GM18868 (cell line): ENCODE measurements around the gene FAM8A1.
"Not testable (repeated sequence)": the region's sequence is repeated elsewhere in the genome, so short reads cannot be mapped to it uniquely, and the experiment has no call there.

ENCODE experiments used
- ATAC-seq: cut with Tn5 transposase; IDR thresholded peaks from one replicate; pipeline ENCODE4 v1.9.1; 2021; ENCODE audit warnings: mild to moderate bottlenecking, moderate library complexity; ENCODE audit not compliant: unreplicated experiment

The FAM8A1 gene, protein sequence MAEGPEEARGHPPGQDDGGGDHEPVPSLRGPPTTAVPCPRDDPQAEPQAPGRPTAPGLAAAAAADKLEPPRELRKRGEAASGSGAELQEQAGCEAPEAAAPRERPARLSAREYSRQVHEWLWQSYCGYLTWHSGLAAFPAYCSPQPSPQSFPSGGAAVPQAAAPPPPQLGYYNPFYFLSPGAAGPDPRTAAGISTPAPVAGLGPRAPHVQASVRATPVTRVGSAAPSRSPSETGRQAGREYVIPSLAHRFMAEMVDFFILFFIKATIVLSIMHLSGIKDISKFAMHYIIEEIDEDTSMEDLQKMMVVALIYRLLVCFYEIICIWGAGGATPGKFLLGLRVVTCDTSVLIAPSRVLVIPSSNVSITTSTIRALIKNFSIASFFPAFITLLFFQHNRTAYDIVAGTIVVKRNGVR

DNA sequence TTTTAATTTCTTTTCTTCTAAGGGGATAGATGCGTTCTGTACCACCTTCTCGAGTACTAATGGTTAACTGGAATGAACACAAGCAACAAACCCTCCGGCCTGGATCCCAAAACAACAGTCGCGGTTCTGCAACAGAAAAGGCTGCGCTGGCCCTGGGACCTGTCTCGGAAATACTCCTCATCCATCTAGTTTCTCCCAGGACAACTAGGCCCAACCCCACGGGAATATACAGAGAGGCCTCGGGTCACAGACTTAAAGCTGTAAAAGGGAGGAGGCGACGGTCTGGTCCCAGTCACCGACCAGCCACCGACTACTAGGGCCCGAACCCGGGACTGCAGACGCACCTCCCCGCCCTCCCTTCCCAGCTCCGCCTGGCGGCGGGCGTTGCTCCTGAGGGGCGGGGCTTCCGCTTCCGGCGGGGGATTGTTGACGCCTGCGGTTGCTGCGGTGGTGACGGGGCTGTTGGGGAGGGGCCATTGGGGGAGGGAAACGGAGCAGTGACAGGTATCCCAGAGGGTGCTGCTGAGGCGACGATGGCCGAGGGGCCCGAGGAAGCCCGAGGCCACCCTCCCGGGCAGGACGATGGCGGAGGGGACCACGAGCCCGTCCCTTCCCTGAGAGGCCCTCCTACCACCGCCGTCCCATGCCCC, at the start of gene FAM8A1:
FAM8A1 (plus strand) TSS at position 426 of the 650 bp plus-strand sequence; CDS start at position 534, 108 bp downstream.
- peak; percentile 90 for ATAC-seq

DNA sequence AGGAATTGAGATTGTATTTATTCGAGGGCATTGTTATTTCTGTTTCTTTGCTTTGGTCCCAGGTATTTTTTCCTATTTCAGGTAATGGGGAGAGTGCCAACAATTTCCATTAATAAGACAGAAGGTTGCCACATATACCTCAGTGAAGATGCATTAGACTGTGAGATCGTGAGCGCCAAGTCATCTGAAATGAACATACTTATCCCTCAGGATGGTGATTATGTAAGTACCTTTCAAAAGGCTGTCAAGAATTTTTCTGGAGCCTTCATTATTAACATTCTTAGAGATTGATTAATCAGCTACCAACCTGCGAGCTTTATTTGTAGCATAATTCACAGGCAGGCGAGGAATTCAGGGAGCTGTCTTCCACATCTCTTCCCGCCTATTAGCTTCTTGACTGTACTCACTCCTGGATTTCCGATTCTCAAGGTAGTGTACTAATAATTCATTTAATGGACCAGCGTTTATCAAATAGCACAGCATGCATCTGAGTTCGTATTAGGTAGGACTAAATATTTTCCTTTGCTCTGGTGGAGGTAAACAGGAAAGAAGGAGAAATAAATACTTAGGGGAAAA, 48.6 kb upstream of the FAM8A1 start:
- no peak for ATAC-seq

DNA sequence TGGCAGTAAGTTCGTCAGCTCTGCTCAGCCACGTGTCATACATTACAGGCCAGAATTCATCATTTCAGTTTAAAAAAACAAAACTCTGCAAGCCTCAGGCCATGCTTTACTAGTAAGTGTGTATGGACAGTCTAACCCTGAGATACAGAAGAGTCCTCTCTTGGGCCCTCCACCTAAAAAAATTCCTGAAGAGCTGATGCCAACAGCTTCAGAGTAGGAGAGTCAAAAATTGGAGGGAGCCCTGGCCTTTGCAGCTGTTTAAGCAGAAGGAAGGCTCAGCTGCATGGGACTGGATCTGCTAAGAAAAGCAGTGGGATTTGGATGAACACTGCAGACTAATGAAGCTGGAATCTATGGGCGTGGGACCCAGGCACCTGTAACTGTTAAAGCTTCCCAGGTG, 47.2 kb upstream of the FAM8A1 start:
- no peak for ATAC-seq

DNA sequence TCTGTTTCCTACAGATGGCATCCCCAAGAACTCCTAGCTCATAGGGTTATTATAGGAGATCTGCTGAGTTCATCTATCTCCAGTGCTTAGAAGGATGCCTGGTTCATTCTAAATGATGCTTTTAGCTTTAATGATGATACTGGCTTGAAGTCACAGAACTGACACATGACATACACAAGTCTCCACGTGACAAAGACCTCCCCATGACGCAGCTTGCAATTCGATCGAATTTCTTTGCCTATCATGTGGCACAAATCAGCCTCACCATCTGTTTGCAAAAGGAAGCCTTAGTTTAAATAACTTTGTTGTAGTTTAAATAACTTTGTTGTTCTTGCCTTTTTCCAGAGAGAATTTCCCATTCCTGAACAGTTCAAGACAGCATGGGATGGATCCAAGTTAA, 44.1 kb upstream of the FAM8A1 start:
- ATAC-seq, result no peak

DNA sequence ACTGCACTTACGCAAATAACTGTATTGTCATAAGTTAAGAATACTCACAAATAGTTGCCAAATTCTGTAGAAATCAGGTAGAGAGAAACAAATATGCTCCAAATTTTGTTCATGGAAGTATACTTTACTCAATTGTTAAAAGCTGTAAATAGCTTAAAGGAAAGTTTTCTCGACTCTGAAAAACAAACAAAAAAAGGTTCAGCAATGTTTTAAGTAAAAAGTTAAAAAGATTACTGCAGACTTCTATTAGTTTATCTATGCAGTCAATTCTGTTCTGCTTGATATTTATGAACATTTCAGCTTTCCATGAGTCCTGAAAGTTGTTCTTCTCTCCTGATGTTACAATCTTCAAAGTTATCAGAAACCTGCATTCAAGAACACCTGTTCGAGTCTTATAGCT, 37.5 kb upstream of the FAM8A1 start:
- no peak for ATAC-seq

DNA sequence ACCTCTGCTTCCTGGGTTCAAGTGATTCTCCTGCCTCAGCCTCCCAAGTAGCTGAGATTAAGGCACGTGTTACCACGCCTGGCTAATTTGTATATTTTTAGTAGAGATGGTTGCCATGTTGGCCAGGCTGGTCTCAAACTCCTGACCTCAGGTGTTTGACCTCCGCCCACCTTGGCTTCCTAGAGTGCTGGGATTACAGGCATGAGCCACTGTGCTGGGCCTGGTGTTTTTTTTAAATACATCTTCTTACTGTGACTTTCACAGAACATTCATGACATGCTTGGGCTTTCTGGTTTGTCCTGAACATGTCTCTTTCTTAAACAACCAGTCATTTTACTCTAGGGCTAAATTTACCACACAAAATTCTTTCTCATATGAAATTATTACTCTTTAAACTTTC, 34.7 kb upstream of the FAM8A1 start:
- no peak for ATAC-seq

DNA sequence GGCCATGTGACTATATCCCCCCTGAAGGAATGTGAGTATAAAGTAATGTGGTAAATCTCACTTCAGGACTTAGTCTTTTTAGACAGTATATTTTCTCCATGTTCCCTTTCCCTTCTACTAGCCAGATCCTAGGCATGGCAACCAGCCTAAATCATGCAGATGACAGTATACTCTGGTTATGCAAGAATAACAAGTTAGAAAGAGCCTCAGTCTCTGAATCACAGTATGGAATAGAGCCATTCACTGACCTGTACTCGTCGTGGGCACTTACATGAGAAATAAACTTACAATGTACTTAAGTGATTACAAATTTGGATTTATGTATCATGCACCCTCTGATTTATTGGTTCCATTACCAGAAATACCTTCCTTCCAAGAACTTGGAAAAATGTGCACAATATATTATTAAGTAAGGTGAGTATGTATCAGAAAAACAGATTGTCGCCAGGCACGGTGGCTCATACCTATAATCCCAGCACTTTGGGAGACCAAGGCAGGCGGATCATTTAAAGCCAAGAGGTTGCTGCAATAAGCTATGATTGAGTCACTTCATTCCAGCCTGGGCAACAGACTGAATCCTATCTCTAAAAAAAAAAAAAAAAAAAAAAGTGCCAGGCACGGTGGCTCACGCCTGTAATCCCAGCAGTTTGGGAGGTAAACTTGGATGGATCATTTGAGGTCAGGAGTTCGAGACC, 25.1 kb upstream of the FAM8A1 start:
- ATAC-seq, result no peak

DNA sequence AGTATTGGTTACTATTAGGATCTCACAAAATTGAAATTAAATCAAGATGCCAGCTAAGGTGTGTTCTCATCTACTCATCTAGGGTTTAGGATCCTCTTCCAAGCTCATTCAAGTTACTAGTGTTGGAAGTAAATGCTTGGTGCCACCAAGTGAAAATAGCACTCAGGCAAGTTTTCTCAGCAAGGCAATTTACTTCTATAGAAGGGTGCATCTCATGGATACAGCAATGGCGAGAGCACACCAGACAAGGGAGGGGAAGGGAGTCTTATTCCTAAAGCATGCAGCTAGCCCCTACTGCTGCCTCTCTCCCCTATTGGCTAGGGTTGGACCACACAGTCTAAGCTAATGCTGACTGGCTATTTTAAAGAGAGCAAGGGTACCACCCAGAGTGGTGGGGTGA, 23.0 kb upstream of the FAM8A1 start:
- ATAC-seq, result no peak

DNA sequence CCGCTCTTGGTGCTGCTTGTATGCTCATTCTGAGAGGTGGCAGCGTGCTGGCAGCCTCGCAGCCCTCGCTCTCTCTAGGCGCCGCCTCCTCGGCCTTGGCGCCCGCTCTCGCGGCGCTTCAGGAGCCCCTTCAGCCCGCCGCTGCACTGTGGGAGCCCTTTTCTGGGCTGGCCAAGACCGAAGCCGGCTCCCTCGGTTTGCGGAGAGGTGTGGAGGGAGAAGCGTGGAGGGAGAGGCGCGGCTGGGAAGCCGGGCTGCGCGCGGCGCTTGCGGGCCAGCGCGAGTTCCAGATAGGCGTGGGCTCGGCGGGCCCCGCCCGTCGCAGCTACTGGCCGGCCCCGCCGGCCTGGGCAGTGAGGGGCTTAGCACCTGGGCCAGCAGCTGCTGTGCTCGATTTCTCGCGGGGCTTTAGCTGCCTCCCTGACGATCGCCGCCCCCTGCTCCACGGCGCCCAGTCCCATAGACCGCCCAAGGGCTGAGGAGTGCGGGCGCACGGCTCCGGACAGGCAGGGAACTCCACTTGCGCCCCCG, 19.5 kb upstream of the FAM8A1 start:
- ATAC-seq, result no peak

DNA sequence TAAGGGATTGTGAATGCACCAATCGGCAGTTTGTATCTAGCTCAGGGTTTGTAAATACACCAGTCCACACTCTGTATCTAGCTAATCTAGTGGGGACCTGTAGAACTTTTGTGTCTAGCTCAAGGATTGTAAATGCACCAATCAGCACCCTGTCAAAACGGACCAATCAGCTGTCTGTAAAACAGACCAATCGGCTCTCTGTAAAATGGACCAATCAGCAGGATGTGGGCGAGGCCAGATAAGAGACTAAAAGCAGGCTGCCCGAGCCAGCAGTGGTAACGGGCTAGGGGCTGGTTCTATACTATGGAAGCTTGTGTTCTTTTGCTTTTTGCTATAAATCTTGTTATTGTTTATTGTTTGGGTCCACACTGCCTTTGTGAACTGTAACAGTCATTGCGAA, 18.8 kb upstream of the FAM8A1 start:
- not testable (repeated sequence) for ATAC-seq

DNA sequence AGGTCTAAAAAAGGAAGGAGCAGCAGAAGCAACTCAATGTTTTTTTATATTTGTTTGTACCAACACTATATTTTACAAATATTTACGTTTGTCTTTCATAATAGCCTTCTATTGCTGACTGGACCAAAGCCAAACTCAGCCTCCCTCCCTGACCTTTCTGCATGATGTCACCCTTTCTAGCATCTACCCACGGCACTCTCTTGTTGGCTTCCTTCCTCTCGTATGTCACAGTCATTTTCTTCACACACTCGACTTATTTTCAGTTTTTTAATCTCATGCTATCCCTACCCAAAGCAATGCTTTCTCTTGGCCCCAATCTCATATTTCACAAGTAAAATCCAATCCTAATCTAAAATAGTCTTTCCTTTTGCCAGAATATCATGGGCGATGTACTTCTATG, 16.3 kb upstream of the FAM8A1 start:
- ATAC-seq, result peak; percentile 19

DNA sequence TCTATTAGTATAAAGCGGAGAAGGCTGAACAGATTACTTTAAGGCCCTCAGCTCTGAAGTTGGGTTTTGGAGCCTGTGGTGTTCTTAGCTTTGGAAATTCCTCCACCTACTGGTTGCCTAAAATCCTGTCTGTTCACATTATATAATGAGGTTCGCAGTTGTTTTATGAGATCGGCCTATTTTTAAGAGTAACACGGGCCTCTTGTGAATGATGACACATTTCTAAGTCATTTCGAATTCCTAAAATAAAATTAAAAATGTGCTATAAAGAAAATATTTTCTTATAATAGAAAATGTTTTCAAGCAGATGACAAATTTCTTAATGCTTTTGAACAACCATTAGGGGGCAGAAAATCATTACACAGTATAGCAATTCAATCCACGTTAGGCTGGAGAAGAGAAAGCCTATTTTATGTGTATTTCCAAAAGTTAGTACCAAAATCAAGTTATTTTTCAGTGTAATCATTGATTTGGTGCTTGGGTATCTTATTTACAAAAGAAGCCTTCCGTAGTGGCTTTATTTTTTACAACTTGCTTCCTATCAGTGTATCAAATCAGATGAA, 15.8 kb upstream of the FAM8A1 start:
- peak; percentile 73 for ATAC-seq

DNA sequence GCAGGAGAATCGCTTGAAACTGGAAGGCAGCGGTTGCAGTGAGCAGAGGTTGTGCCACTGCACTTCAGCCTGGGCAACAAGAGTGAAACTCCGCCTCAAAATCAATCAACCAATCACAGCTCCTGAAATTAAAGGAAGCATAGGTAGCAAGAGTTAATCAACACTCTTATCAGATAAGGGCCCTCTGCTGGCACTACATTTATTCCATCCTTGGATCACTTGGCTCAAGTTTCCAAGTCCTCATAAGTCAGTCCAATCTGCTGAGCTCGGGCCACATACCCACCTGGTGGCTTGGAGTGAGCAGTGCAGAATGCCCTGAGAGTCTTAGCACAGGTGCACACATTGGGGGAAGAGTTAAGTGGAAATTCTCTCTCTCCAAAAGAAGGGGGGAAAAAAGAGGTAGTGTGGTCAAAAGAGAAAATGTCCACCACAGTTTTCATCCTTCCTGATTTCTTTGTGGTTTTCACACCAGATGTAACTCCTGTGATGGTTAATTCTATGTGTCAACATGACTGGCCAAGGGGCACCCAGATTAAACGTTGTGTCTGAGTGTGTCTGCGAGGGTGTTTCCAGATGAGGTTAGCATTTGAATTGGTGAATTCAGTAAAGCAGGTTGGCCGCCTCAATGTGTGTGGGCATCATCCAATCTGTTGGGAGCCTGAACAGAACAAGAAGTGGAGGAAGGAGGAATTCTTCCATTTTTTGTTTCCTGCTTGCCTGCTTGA, 14.2 kb upstream of the FAM8A1 start:
- ATAC-seq, result no peak

DNA sequence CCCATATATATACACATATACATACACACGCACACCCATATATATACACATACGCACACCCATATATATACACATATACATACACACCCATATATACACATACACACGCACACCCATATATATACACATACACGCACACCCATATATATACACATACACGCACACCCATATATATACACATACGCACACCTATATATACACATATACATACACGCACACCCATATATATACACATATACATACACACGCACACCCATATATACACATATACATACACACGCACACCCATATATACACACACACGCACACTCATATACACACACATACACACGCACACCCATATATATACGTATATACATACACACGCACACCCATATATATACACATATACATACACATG, 13.5 kb upstream of the FAM8A1 start:
- not testable (repeated sequence) for ATAC-seq

DNA sequence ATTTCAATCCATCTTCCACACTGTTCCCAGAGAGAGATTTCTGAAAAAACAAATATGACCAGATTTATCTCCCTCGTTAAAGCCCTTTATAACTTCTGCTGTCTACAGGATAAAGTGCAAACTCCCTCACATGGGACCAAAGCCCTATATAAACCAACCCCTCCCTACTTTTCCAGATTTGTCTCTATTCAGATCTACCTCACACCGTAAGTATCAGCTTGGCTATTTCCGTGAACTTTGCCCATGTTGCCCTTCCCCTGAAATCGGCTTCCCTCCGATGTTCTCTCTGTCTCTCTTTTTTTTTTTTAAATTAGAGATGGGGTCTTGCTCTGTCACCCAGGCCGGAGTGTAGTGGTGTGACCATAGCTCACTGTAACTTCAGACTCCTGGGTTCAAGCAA, 12.1 kb upstream of the FAM8A1 start:
- ATAC-seq, result no peak

DNA sequence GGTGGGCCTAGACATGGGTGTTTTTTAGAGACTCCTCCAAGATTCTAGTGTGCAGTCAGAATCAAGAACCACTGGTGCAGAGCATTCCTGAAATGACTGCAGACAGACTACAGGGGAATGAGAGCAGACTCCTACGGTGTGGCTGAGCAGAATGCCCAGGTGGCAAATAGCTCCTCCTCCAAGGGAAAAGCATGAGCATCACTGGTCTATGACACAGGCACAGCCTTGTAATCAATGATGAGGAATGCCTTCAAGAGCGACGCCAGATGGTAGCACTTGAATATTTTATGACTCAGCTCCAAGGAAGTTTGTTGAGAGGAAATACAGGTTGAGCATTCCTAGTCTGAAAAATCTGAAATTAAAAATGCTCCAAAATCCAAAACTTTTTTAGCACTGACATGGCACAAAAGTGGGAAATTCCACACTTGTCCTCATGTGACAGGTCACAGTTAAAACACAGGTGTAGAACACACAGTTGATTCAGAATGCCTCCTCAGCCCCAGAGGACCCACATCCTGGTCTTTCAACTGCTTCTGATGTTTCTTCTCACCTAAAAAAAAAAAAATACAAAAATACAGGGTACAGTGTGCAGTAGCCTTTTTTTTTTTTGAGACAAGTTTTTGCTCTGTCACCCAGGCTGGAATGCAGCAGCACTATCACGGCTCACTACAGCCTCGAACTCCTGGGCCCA, 10.6 kb upstream of the FAM8A1 start:
- ATAC-seq, result peak; percentile 68

DNA sequence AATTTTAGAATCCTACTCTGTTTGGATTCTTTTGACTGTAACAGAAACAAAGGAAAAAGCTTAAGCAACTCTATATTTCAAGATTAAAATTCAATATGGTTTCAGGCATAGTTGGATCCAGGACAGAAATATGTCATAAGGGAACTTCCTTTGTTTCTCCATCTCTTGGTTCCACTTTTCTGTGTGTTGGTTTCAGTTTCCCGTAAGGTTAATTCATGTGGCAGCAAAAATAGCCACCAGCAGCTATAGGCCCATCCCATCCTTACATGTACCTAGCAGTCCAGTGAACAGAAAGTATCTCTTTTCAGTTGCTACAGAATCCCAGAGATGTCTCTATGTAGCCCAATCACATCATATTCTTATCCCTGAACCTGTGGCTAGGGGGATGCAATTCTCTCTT, 8.8 kb upstream of the FAM8A1 start:
- no peak for ATAC-seq

DNA sequence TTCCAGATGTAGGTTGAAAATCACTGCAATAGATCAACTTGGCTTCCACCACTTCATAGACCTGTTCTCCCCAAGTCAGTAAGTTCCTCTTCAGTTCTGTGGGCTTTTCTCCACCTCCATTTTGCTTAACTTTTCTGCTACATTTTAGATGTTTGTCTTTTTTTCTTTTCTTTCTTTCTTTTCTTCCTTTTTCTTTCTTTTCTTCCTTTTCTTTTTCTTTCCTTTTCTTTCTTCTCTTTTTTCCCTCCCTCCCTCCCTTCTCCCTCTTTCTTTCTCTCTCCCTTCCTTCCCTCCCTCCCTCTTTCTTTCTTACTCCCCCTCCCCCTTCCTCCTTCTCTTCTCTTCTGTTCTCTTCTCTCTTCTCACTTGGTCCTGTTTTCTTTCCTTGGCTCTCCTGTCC, 6.9 kb upstream of the FAM8A1 start:
- no peak for ATAC-seq

DNA sequence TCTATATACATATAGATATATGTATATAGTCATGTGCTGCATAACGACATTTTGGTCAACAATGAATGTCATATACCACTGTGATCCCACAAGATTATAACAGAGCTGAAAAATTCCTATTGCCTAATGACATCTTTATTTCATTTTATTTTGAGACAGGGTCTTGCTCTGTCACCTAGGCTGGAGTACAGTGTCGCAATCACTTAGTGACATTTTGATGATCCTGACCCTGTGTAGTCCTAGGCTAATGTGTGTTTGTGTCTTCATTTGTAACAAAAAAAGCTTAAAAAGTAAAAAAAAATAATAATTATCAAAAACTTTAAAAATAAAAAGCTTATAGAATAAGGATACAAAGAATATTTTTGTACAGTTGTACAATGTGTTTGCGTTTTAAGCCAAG, 4.0 kb upstream of the FAM8A1 start:
- no peak for ATAC-seq
